Peyer's patch (tissue), 4 donors: Measurements from ENCODE around the gene TMEM132D. TPM values are rescaled to one million over a fixed set of nuclear protein-coding genes. Genes with fewer than 3 reads are reported as not detected.

Experiments used
- DNase-seq, 3 donors: peaks; one replicate each; pipeline ENCODE4 v3.0.0-alpha.2; 2017 to 2019
- H3K27ac ChIP-seq, 4 donors: fragments of 200-600 bp; sonication (generic); one replicate each; pipeline ENCODE4 v1.5.1; 2016 to 2019
- H3K27me3 ChIP-seq, 2 donors: fragments of 200-600 bp; sonication (generic); one replicate each; pipeline ENCODE4 v1.5.1; 2019
- H3K36me3 ChIP-seq, 3 donors: fragments of 200-600 bp; sonication (generic); one replicate each; pipeline ENCODE4 v1.5.1; 2016 to 2019
- H3K4me1 ChIP-seq, 4 donors: fragments of 200-600 bp; sonication (generic); one replicate each; pipeline ENCODE4 v1.5.1; 2016 to 2019
- H3K4me3 ChIP-seq, 4 donors: fragments of 200-600 bp; sonication (generic); 1 replicate in 3 of 4; 2 replicates in 1 of 4; pipeline ENCODE4 v1.5.1; 2016 to 2019; ENCODE audit warnings: mild to moderate bottlenecking in 1 of 4
- H3K9me3 ChIP-seq, 4 donors: fragments of 200-600 bp; sonication (generic); one replicate each; pipeline ENCODE4 v1.5.1; 2016 to 2019; ENCODE audit warnings: mild to moderate bottlenecking in 1 of 4
- CTCF ChIP-seq, 6 experiments: fragments of 450-650 bp in 4 of 6; fragments of 200-600 bp in 2 of 6; sonication (generic) in 1 of 6; IDR thresholded peaks; one replicate each; pipeline ENCODE4 v1.5.1; 2017 to 2019; ENCODE audit warnings: antibody characterized with exemption in 6 of 6, mild to moderate bottlenecking in 3 of 6, moderate library complexity in 1 of 6
- POLR2A ChIP-seq, 2 donors: fragments of 450-650 bp; IDR thresholded peaks; one replicate each; pipeline ENCODE4 v1.5.1; 2017; ENCODE audit warnings: antibody characterized with exemption in 2 of 2, mild to moderate bottlenecking in 2 of 2, moderate library complexity in 2 of 2
- total RNA-seq, 4 donors: library from RNA; depleted of rRNA; stranded (reverse); fragments of >200 nt; gene quantifications; one replicate each; pipeline ENCODE4 v1.1.0, GENCODE V29; 2016

TMEM132D gene
- total RNA-seq, 4 donors from 2014 or later: 0.27 to 1.7 (median 0.41) TPM

GRCh38 chr12:129886541-129886940 lies 17.3 kb downstream of the TMEM132D start:
- no peak for DNase-seq
- no peaks in the 10 kb centered on the region for H3K9me3 ChIP-seq
- H3K36me3 ChIP-seq: no peaks in the 10 kb centered on the region
- H3K4me3 ChIP-seq: no peak overlapping the region
- no peaks in the 10 kb centered on the region for H3K4me1 ChIP-seq
- H3K27ac ChIP-seq: no peak overlapping the region
- no peaks in the 10 kb centered on the region for H3K27me3 ChIP-seq
- no peak for TF ChIP-seq CTCF (IDR thresholded peaks at IDR 0.05)
- TF ChIP-seq POLR2A (IDR thresholded peaks at IDR 0.05): no peak

GRCh38 chr12:129885287-129885686 lies 18.5 kb downstream of the TMEM132D start:
- Histone ChIP-seq H3K27me3 (no peaks in the 10 kb centered on the region), H3K4me1 (no peaks in the 10 kb centered on the region), H3K9me3 (no peaks in the 10 kb centered on the region), H3K4me3 (no peak overlapping the region), H3K36me3 (no peaks in the 10 kb centered on the region), H3K27ac (no peak overlapping the region)
- DNase-seq: no peak
- TF ChIP-seq CTCF (IDR thresholded peaks at IDR 0.05) (no peak), POLR2A (IDR thresholded peaks at IDR 0.05) (no peak)

- Histone ChIP-seq H3K27ac (no peak overlapping the region), H3K4me3 (no peak overlapping the region)
- no peak for TF ChIP-seq CTCF (IDR thresholded peaks at IDR 0.05)
- no peak for TF ChIP-seq POLR2A (IDR thresholded peaks at IDR 0.05)
Observed at GRCh38 chr12:129877411-129877810, 26.4 kb downstream of the TMEM132D start.

GRCh38 chr12:129873833-129874208 lies 30.0 kb downstream of the TMEM132D start:
- Histone ChIP-seq H3K36me3 (no peaks in the 10 kb centered on the region), H3K4me1 (no peaks in the 10 kb centered on the region), H3K4me3 (no peak overlapping the region), H3K27me3 (no peaks in the 10 kb centered on the region), H3K9me3 (no peaks in the 10 kb centered on the region), H3K27ac (no peak overlapping the region)
- TF ChIP-seq CTCF (IDR thresholded peaks at IDR 0.05) (no peak), POLR2A (IDR thresholded peaks at IDR 0.05) (no peak)
- DNase-seq: no peak

More at GRCh38 chr12:129877411-129877810, 26.4 kb downstream of the TMEM132D start:
- Histone ChIP-seq H3K9me3 (no peaks in the 10 kb centered on the region), H3K36me3 (no peaks in the 10 kb centered on the region), H3K4me1 (no peaks in the 10 kb centered on the region), H3K27me3 (no peaks in the 10 kb centered on the region)
- no peak for DNase-seq

GRCh38 chr12:129873111-129873832 lies 30.6 kb downstream of the TMEM132D start:
- no peak for TF ChIP-seq CTCF (IDR thresholded peaks at IDR 0.05)
- TF ChIP-seq POLR2A (IDR thresholded peaks at IDR 0.05): no peak
- Histone ChIP-seq H3K4me1 (no peaks in the 10 kb centered on the region), H3K4me3 (no peak overlapping the region), H3K27ac (no peak overlapping the region), H3K27me3 (no peaks in the 10 kb centered on the region), H3K9me3 (no peaks in the 10 kb centered on the region), H3K36me3 (no peaks in the 10 kb centered on the region)
- no peak for DNase-seq
